Mucosa of descending colon (tissue), 3 donors: Measurements from ENCODE around the gene LOX. TPM values are rescaled to one million over a fixed set of nuclear protein-coding genes. Genes with fewer than 3 reads are reported as not detected.

ENCODE experiments used
- ATAC-seq: fragments of 200-7000 bp; cut with Tn5 transposase; one replicate; pipeline ENCODE4 v1.9.1; 2020; ENCODE audit warnings: mild to moderate bottlenecking, moderate library complexity
- DNase-seq, 3 donors: peaks; one replicate each; pipeline ENCODE4 v3.0.0-alpha.2; 2020
- H3K36me3 ChIP-seq: fragments of 200-600 bp; one replicate; pipeline ENCODE4 v1.8.0; 2021; ENCODE audit warnings: low read depth, mild to moderate bottlenecking
- H3K4me1 ChIP-seq: fragments of 200-600 bp; one replicate; pipeline ENCODE4 v1.8.0; 2021; ENCODE audit warnings: low read depth, mild to moderate bottlenecking
- H3K4me3 ChIP-seq: fragments of 200-600 bp; one replicate; pipeline ENCODE4 v1.8.0; 2021; ENCODE audit warnings: mild to moderate bottlenecking
- H3K9me3 ChIP-seq: fragments of 200-600 bp; one replicate; pipeline ENCODE4 v1.8.0; 2021; ENCODE audit warnings: mild to moderate bottlenecking
- CTCF ChIP-seq: fragments of 200-600 bp; IDR thresholded peaks from one replicate; pipeline ENCODE4 v1.8.0; 2022; ENCODE audit warnings: antibody characterized with exemption, mild to moderate bottlenecking
- intact Hi-C, 2 donors: fragments of 100-400 bp; cut with DNase I in 1 of 2; cut with micrococcal nuclease in 1 of 2; formaldehyde crosslinking; loops; one replicate each; pipeline versions ENCODE4 v1.11.0 to v1.11.1; 2022; cut with DNase I, micrococcal nuclease
- total RNA-seq, 3 donors: library from RNA; stranded (reverse); fragmentation: NEBNext Ultra II Directional in 2 of 3; extraction: Animal tissue kit (Norgen Biotek cat#: 25700) in 2 of 3; gene quantifications; one replicate each; pipeline versions ENCODE4 v1.2.1 to v1.2.4, GENCODE V29; 2021 to 2023
- donor health status: DM: no; HTN: no; CAD: no; lungs with moderate emphysema.
- donor health status: DM: no; HTN: no; CAD: no.
- donor health status: DM: no; HTN: yes; CAD: no.

Gene LOX
- total RNA-seq, 3 donors from 2014 or later = 1.2 to 6.7 (median 4.6) TPM

GRCh38 chr5:122089096-122090013, 11.3 kb upstream of the LOX start:
- no peak for DNase-seq
- H3K36me3 ChIP-seq = no peaks in the 10 kb centered on the region
- intact Hi-C loops = no loop called here

GRCh38 chr5:122085041-122085440, 7.0 kb upstream of the LOX start:
- intact Hi-C loops = no loop called here
- H3K4me3 ChIP-seq = no peak overlapping the region
- DNase-seq = no peak
- H3K9me3 ChIP-seq = no peaks in the 10 kb centered on the region
- ATAC-seq = no peak
- H3K4me1 ChIP-seq = no peaks in the 10 kb centered on the region
- no peak for TF ChIP-seq CTCF
- no peaks in the 10 kb centered on the region for H3K36me3 ChIP-seq

More at GRCh38 chr5:122089096-122090013, 11.3 kb upstream of the LOX start:
- TF ChIP-seq CTCF = no peak
- no peaks in the 10 kb centered on the region for H3K9me3 ChIP-seq
- H3K4me3 ChIP-seq = no peak overlapping the region
- ATAC-seq = no peak
- H3K4me1 ChIP-seq = no peaks in the 10 kb centered on the region

GRCh38 chr5:122083535-122083934, 5.5 kb upstream of the LOX start:
- DNase-seq (no peak), ATAC-seq (no peak)
- Histone ChIP-seq H3K4me1 (peaks cover 2% of the 10 kb centered on the region), H3K36me3 (no peaks in the 10 kb centered on the region), H3K4me3 (no peak overlapping the region), H3K9me3 (no peaks in the 10 kb centered on the region)
- TF ChIP-seq CTCF = no peak
- intact Hi-C loops = no loop called here

GRCh38 chr5:122081541-122081940, 3.5 kb upstream of the LOX start:
- DNase-seq = no peak
- no peak for TF ChIP-seq CTCF
- ATAC-seq = no peak
- Histone ChIP-seq H3K4me1 (peaks cover 15% of the 10 kb centered on the region), H3K4me3 (no peak overlapping the region), H3K9me3 (no peaks in the 10 kb centered on the region), H3K36me3 (no peaks in the 10 kb centered on the region)
- intact Hi-C loops = no loop called here

GRCh38 chr5:122077366-122078115, 518 bp downstream of the LOX start:
- Histone ChIP-seq H3K4me3 (no peak overlapping the region), H3K9me3 (no peaks in the 10 kb centered on the region), H3K36me3 (no peaks in the 10 kb centered on the region), H3K4me1 (peaks cover 15% of the 10 kb centered on the region)
- TF ChIP-seq CTCF = no peak
- intact Hi-C loops = loop anchor here in 1 of 2 donors (5.0 kb wide), 1 partner anchor 110 kb away; no protein-coding TSS in a partner anchor
- DNase-seq (peak; percentile 10 to 50 (median 38)), ATAC-seq (peak; percentile 59)
